MM.1S (cell line): ENCODE results near the gene SGCD.

ENCODE experiments used
- DNase-seq: peaks from one replicate; pipeline ENCODE4 v3.0.0-alpha.2; 2015
- H2AFZ ChIP-seq: fragments of 300-600 bp; sonication (generic); 2 replicates; pipeline ENCODE4 v1.6.0; 2016; ENCODE audit warnings: antibody characterized with exemption, low read length
- H3F3A ChIP-seq: fragments of 300-600 bp; sonication (generic); 2 replicates; pipeline ENCODE4 v1.6.1; 2016; ENCODE audit warnings: mild to moderate bottlenecking, antibody characterized with exemption, low read length, moderate library complexity, mixed read lengths; ENCODE audit not compliant: insufficient read depth
- H3K27ac ChIP-seq: fragments of 300-600 bp; sonication (generic); 2 replicates; pipeline ENCODE4 v1.5.1; 2016; ENCODE audit warnings: mild to moderate bottlenecking, low read length
- H3K27me3 ChIP-seq: fragments of 300-600 bp; sonication (generic); replicated peaks from 2 replicates; pipeline ENCODE4 v1.6.0; 2016; ENCODE audit warnings: low read length; ENCODE audit not compliant: insufficient read depth
- H3K36me3 ChIP-seq: fragments of 300-600 bp; sonication (generic); replicated peaks from 2 replicates; pipeline ENCODE4 v1.6.1; 2016; ENCODE audit warnings: mild to moderate bottlenecking, low read length, mixed read lengths; ENCODE audit not compliant: insufficient read depth
- H3K4me1 ChIP-seq: fragments of 300-600 bp; sonication (generic); 2 replicates; pipeline ENCODE4 v1.6.1; 2016; ENCODE audit warnings: low read length, mixed read lengths
- H3K4me2 ChIP-seq: fragments of 300-600 bp; sonication (generic); 2 replicates; pipeline ENCODE4 v1.6.0; 2016; ENCODE audit warnings: low read depth, low read length
- H3K4me3 ChIP-seq: fragments of 300-600 bp; sonication (generic); 2 replicates; pipeline ENCODE4 v1.5.1; 2016; ENCODE audit warnings: low read length, mixed read lengths
- H3K79me2 ChIP-seq: fragments of 300-600 bp; sonication (generic); 2 replicates; pipeline ENCODE4 v1.6.1; 2016; ENCODE audit warnings: mixed run types, low read length, mixed read lengths
- H3K9ac ChIP-seq: fragments of 300-600 bp; sonication (generic); 2 replicates; pipeline ENCODE4 v1.6.1; 2016; ENCODE audit warnings: low read length, mixed read lengths
- H3K9me2 ChIP-seq: fragments of 300-600 bp; sonication (generic); replicated peaks from 2 replicates; pipeline ENCODE4 v1.6.1; 2016; ENCODE audit warnings: mild to moderate bottlenecking, low read length, mixed read lengths; ENCODE audit not compliant: insufficient read depth
- H3K9me3 ChIP-seq: fragments of 300-600 bp; sonication (generic); replicated peaks from 2 replicates; pipeline ENCODE4 v1.6.1; 2016; ENCODE audit warnings: mild to moderate bottlenecking, low read length, mixed read lengths; ENCODE audit not compliant: insufficient read depth
- H4K20me1 ChIP-seq: fragments of 300-600 bp; sonication (generic); 2 replicates; pipeline ENCODE4 v1.6.1; 2016; ENCODE audit warnings: mild to moderate bottlenecking, low read length, moderate library complexity, mixed read lengths; ENCODE audit not compliant: insufficient read depth
- CTCF ChIP-seq: fragments of 300-600 bp; sonication (generic); IDR thresholded peaks from 2 replicates; pipeline ENCODE4 v1.5.1; 2016; ENCODE audit warnings: antibody characterized with exemption, low read length, mixed read lengths
- EZH2 ChIP-seq: fragments of 300-600 bp; sonication (generic); optimal IDR thresholded peaks from 2 replicates; pipeline ENCODE3; 2017; ENCODE audit warnings: low read depth, mild to moderate bottlenecking, antibody characterized with exemption, low read length, mixed read lengths
- EZH2phosphoT487 ChIP-seq: fragments of 300-600 bp; sonication (generic); IDR thresholded peaks from 2 replicates; pipeline ENCODE4 v1.6.1; 2018; ENCODE audit warnings: antibody characterized with exemption, low read length

SGCD gene

GRCh38 chr5:156498226-156498980 lies 171.4 kb downstream of the SGCD start:
- Histone ChIP-seq H4K20me1 (no peaks in the 10 kb centered on the region), H3K4me2 (no peak overlapping the region), H3F3A (no peaks in the 10 kb centered on the region), H3K79me2 (no peaks in the 10 kb centered on the region), H3K9me2 (no peaks in the 10 kb centered on the region), H3K27me3 (no peaks in the 10 kb centered on the region), H3K9ac (no peak overlapping the region), H3K4me3 (no peak overlapping the region), H2AFZ (no peak overlapping the region), H3K9me3 (no peaks in the 10 kb centered on the region), H3K27ac (no peak overlapping the region), H3K4me1 (no peaks in the 10 kb centered on the region), H3K36me3 (no peaks in the 10 kb centered on the region)
- no peak for DNase-seq
- TF ChIP-seq EZH2phosphoT487 (no peak), CTCF (no peak), EZH2 (no peak)

GRCh38 chr5:156500755-156501154 lies 173.8 kb downstream of the SGCD start:
- Histone ChIP-seq H2AFZ (no peak overlapping the region), H4K20me1 (no peaks in the 10 kb centered on the region), H3K27ac (no peak overlapping the region), H3K36me3 (no peaks in the 10 kb centered on the region), H3K9me2 (no peaks in the 10 kb centered on the region), H3K9me3 (no peaks in the 10 kb centered on the region), H3K4me3 (no peak overlapping the region), H3K27me3 (no peaks in the 10 kb centered on the region), H3K4me2 (no peak overlapping the region), H3K9ac (no peak overlapping the region), H3K79me2 (no peaks in the 10 kb centered on the region), H3F3A (no peaks in the 10 kb centered on the region), H3K4me1 (no peaks in the 10 kb centered on the region)
- TF ChIP-seq EZH2 (no peak), EZH2phosphoT487 (no peak), CTCF (no peak)
- no peak for DNase-seq

- no peaks in the 10 kb centered on the region for H3K9me3 ChIP-seq
- no peak overlapping the region for H3K9ac ChIP-seq
- H3K27me3 ChIP-seq: no peaks in the 10 kb centered on the region
- H3K4me3 ChIP-seq: no peak overlapping the region
- no peak overlapping the region for H2AFZ ChIP-seq
- H3K79me2 ChIP-seq: no peaks in the 10 kb centered on the region
- no peaks in the 10 kb centered on the region for H4K20me1 ChIP-seq
- H3K36me3 ChIP-seq: no peaks in the 10 kb centered on the region
- no peak for DNase-seq
- no peak overlapping the region for H3K27ac ChIP-seq
- no peaks in the 10 kb centered on the region for H3K4me1 ChIP-seq
- H3K9me2 ChIP-seq: no peaks in the 10 kb centered on the region
- H3F3A ChIP-seq: no peaks in the 10 kb centered on the region
- TF ChIP-seq EZH2phosphoT487 (no peak), CTCF (no peak), EZH2 (no peak)
- no peak overlapping the region for H3K4me2 ChIP-seq
Measured at GRCh38 chr5:156505101-156505500, 178.1 kb downstream of the SGCD start.
